AG04449 (cell line): Measurements from ENCODE around the gene ATP5F1E.

Experiments
- CTCF ChIA-PET: fragments of 350-600 bp; formaldehyde crosslinking; extraction: SDS; loops from one replicate; lab custom pipeline; 2021; ENCODE audit warnings: antibody characterized with exemption; lab: Yijun Ruan, JAX
- POLR2A ChIA-PET: fragments of 400-600, 350-600 bp; formaldehyde crosslinking; extraction: SDS; loops from one replicate; lab custom pipeline; 2020; ENCODE audit warnings: antibody characterized with exemption, inconsistent platforms; lab: Yijun Ruan, JAX
- DNase-seq: peaks from one replicate; pipeline ENCODE4 v3.0.0-alpha.2; 2010; ENCODE audit warnings: low read depth, low spot score
- H3K4me3 ChIP-seq: 2 replicates; pipeline ENCODE4 v1.5.1; 2011; ENCODE audit warnings: low read depth, mild to moderate bottlenecking, control low read depth, low read length
- CTCF ChIP-seq: IDR thresholded peaks from one replicate; pipeline ENCODE4 v1.5.1; 2011; ENCODE audit warnings: mild to moderate bottlenecking, moderate library complexity, low read length, control low read depth, inconsistent platforms; ENCODE audit not compliant: insufficient read depth; ENCODE audit errors: missing control alignments

The ATP5F1E gene

GRCh38 chr20:59073582-59073981, 41.4 kb upstream of the ATP5F1E start:
- ChIA-PET POLR2A (interaction anchor here (1.4 kb wide), 1 partner anchor 41 kb away, joined by 4 read pairs; the partner anchor contains the start of gene ATP5F1E), CTCF (no interaction called here)
- TF ChIP-seq CTCF = no peak
- no peak overlapping the region for H3K4me3 ChIP-seq
- no peak for DNase-seq

GRCh38 chr20:59071216-59071615, 39.1 kb upstream of the ATP5F1E start:
- TF ChIP-seq CTCF = no peak
- CTCF ChIA-PET = interaction anchor here (1.3 to 1.5 kb wide), 4 partner anchors 10 to 17 kb away, joined by 3 to 4 read pairs (median 4); no protein-coding TSS in a partner anchor
- no peak overlapping the region for H3K4me3 ChIP-seq
- POLR2A ChIA-PET = no interaction called here
- no peak for DNase-seq

GRCh38 chr20:59069026-59069425, 36.9 kb upstream of the ATP5F1E start:
- H3K4me3 ChIP-seq = no peak overlapping the region
- no peak for TF ChIP-seq CTCF
- CTCF ChIA-PET = no interaction called here
- POLR2A ChIA-PET = no interaction called here
- no peak for DNase-seq

- TF ChIP-seq CTCF = no peak
- no peak overlapping the region for H3K4me3 ChIP-seq
- DNase-seq = no peak
- ChIA-PET CTCF (no interaction called here), POLR2A (no interaction called here)
Observed at GRCh38 chr20:59068534-59068933, 36.4 kb upstream of the ATP5F1E start.

GRCh38 chr20:59064214-59064722, 32.1 kb upstream of the ATP5F1E start:
- ChIA-PET POLR2A (no interaction called here), CTCF (interaction anchor here (1.0 to 3.0 kb wide), 4 partner anchors 13 to 158 kb away, joined by 3 to 9 read pairs (median 4); partner anchors contain the start of gene PRELID3B)
- H3K4me3 ChIP-seq = no peak overlapping the region
- no peak for DNase-seq
- TF ChIP-seq CTCF = no peak

GRCh38 chr20:59063358-59064213, 31.5 kb upstream of the ATP5F1E start:
- TF ChIP-seq CTCF = no peak
- CTCF ChIA-PET = interaction anchor here (1.0 to 3.0 kb wide), 3 partner anchors 20 to 159 kb away, joined by 3 to 9 read pairs (median 4); partner anchors contain the start of gene PRELID3B
- POLR2A ChIA-PET = no interaction called here
- H3K4me3 ChIP-seq = no peak overlapping the region
- DNase-seq = no peak
